ENCODE data around the gene SLC39A7.

GRCh38 chr6:33206027-33206863 lies 5.6 kb downstream of the SLC39A7 start:
- no peak for TF ChIP-seq SUZ12 (IDR thresholded peaks at IDR 0.05; ENCODE audit: extremely low read depth, insufficient read depth, insufficient read length)
- TF ChIP-seq ZNF274 (IDR thresholded peaks at IDR 0.05; ENCODE audit: low read depth, low read length) = no peak

Data from NT2/D1 (cell line).